HG03354 (cell line): ENCODE results near the gene STRN4.

Experiments
- ATAC-seq: cut with Tn5 transposase; IDR thresholded peaks from one replicate; pipeline ENCODE4 v1.9.1; 2021; ENCODE audit warnings: mild to moderate bottlenecking; ENCODE audit not compliant: unreplicated experiment, poor library complexity, severe bottlenecking

Gene STRN4

GRCh38 chr19:46728208-46728607 lies 18.0 kb downstream of the STRN4 start:
- no peak for ATAC-seq

GRCh38 chr19:46727757-46728156 lies 18.5 kb downstream of the STRN4 start:
- no peak for ATAC-seq

GRCh38 chr19:46726971-46727501 lies 19.2 kb downstream of the STRN4 start:
- no peak for ATAC-seq

GRCh38 chr19:46726551-46726950 lies 19.7 kb downstream of the STRN4 start:
- no peak for ATAC-seq

- no peak for ATAC-seq
Observed at GRCh38 chr19:46725859-46726393, 20.3 kb downstream of the STRN4 start.

GRCh38 chr19:46725036-46725820 lies 21.0 kb downstream of the STRN4 start:
- no peak for ATAC-seq

- no peak for ATAC-seq
Observed at GRCh38 chr19:46724468-46724867, 21.8 kb downstream of the STRN4 start.

GRCh38 chr19:46723471-46723870 lies 22.8 kb downstream of the STRN4 start:
- ATAC-seq: no peak

GRCh38 chr19:46723023-46723461 lies 23.2 kb downstream of the STRN4 start:
- no peak for ATAC-seq

- no peak for ATAC-seq
Observed at GRCh38 chr19:46722421-46723022, 23.7 kb downstream of the STRN4 start.

GRCh38 chr19:46722004-46722380 lies 24.3 kb downstream of the STRN4 start:
- no peak for ATAC-seq

GRCh38 chr19:46721269-46722003 lies 24.8 kb downstream of the STRN4 start:
- no peak for ATAC-seq

- ATAC-seq: no peak
Observed at GRCh38 chr19:46720503-46721239, 25.6 kb downstream of the STRN4 start.

GRCh38 chr19:46719629-46720502 lies 26.4 kb downstream of the STRN4 start:
- no peak for ATAC-seq

GRCh38 chr19:46718934-46719622 lies 27.2 kb downstream of the STRN4 start:
- peak; percentile 38 for ATAC-seq

- peak; percentile 26 for ATAC-seq
Observed at GRCh38 chr19:46718157-46718933, 27.9 kb downstream of the STRN4 start.

- ATAC-seq: no peak
Observed at GRCh38 chr19:46717716-46718143, 28.5 kb downstream of the STRN4 start.
